Left hindlimb (tissue), 1 donor: Measurements from ENCODE around the gene MSMB.
A peak's percentile ranks its signal among the peaks of the same experiment; 100 is the strongest.

Experiments used
- DNase-seq: peaks from one replicate; pipeline ENCODE4 v3.0.0-alpha.2; 2018

The MSMB gene

DNA sequence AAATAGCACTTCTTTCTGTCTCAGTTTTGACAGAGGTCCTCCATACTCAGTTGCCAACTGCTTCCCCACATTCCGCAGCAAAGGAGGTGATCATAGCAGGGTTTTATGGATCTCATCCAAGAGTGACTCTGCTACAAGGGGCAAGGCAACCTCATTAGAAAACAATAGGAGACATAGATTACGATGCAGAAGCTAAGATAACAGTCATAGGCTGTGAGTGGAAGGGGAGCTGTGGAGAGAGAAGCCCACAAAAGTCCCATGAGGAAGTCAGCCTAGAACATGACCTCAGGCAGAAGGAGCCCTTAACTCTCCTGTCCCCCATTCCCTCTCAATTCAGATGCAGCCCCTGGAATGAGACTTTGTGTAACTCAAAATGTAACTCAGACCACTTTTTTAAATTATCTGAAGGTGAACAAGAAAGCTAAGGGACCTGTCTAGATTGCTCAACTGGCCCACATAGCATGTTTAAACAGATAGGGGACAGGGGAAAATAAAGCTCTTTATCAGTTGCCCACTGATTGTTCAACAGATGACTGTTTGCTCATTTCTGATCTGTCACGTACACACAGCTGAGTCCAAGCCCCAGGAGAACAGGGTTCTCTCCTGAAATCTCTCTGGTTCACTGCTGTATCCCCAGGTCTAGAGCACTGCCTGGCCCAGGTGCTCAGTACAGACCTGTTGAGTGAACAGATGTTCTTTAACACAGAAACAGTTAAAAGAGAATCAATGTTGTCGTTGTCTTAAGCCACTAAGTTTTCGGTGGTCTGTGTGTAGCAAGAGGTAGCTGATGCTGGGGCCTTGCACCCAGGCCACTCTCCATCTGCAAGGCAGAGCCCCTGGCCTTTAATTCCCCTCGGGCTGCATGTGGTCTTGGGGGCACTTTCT lies 14.2 kb downstream of the MSMB start:
- no peak for DNase-seq

DNA sequence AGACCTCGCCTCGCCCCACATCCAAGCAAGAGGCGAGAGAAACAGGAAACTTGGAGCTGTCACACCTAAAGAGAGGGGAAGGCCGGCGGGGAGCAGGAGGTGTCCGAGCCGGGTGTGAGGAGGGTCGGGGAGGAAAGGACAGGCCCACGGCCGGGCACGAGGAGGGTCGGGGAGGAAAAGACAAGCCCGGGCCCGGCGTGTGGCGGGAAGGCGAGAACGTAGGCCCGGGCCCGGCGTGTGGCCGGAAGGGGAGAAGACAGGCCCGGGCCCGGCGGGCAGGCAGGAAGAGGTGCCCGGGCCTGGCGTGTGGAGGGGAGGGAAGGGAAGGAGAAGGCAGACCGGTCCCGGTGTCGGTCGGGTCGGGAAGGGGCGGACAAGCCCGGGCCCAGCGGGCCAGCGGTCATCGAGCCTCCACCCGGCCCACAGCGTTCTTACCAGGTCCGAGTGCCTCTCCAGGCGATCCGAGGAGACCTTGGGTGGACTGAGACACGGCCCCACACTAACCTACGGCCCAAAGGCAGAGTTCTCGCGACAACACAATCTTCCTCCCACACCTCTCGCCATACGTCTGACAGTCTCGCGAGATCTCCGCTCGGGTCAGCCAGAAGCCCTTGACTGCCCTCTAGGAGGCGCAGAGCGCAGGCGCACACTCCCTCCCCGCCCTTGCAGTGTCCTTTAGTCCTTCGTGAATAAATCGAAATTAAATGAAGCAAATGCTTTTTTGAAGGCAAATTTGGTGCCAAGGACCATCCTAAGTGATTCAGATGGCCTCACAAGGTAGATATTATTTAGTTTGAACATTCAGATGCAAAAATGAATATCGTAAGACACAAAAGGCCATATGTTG lies 15.8 kb downstream of the MSMB start, which contains the start of gene NCOA4:
Gene NCOA4, minus strand, starts transcription at position 533 of the 847 bp plus-strand sequence. CDS start 13,943 bp downstream, outside the sequence.
- DNase-seq: peak; percentile 97

DNA sequence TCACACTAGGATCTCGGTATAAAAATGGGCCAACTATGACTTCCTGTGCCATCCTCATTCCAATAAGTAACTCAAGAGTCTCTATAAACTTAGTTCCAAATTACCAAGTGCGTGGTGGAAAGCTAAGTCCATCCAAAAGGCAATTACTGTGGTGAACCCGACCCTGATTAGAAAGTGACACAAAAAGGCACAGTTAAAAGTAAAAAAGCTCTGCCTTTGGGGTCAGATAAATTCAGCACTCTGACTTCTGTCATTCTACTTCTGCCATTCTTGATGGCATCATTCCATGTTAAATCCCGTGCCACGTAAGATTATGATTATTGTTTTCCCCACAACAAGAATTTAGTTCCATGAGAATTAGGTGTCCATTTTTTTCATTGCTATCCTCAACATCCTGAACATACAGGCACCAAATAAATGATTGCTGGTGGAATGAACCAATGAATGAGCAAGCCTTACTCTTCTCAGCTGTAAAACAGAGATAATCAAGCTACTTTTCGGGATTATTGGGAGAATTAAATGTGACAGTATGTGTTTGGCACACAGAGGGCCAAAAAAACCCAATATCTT lies 16.5 kb downstream of the MSMB start:
- no peak for DNase-seq

DNA sequence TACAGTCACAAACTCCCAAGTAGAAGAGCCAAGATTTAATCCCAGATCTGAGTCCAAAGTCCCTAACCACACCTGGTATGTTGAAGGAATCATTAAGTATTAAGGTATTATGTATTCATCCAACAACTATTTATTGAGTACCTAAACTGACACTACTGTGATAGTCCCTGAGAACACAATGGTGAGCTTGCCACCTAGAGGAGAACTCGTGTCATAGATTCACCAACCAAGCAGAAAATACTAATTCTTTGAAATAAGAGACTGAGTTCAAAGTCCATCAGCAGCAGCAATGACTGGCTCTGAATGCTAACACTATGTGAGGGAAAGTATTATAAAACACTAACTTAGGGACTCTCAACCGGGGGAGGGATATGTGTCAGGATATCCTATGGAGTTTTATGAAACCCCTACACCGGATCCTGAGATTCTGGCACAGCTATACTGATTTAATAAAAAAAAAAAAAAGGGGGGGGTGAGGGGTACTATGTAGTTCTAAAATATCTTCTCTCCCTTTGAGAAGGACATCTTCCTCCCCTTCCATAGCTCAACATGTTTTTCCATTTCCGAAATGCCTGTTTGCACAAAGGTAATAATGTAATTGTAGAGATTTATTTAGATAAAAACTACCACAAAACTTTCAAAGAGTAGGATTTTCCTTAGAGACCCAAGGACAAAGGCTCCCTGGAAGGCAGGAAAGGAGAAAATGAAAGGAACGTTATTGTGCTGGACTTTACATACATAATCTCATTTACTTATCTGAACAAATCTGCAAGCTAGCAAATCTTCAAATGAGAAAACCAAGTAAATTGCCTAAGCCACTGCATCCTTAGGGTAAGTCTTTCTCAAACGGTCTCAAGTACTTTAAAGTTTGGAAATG lies 17.2 kb downstream of the MSMB start:
- DNase-seq: no peak

GRCh38 chr10:46026106-46026505 lies 20.0 kb downstream of the MSMB start:
- DNase-seq: no peak

- no peak for DNase-seq
These were observed 20.7 kb downstream of the MSMB start for GRCh38 chr10:46025406-46025805.

DNA sequence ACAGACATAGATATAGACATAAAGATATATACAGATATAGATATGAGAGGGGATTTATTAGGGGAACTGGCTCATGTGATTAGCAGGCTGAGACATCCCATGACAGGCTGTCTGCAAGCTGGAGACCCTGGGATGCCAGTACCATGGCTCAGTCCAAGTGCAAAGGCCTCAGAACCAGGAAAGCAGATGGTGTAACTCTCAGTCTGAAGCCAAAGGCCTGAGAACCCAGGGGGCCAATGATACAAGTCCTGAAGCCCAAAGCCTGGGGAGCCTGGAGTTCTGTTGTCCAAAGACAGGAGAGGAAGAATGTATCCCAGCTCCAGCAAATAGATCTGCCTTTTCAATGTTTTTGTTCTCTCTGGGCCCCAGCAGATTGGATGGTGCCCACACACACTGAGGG lies 21.1 kb downstream of the MSMB start:
- no peak for DNase-seq

- DNase-seq: peak; percentile 87
These were observed 22.9 kb downstream of the MSMB start for GRCh38 chr10:46022978-46023702.

DNA sequence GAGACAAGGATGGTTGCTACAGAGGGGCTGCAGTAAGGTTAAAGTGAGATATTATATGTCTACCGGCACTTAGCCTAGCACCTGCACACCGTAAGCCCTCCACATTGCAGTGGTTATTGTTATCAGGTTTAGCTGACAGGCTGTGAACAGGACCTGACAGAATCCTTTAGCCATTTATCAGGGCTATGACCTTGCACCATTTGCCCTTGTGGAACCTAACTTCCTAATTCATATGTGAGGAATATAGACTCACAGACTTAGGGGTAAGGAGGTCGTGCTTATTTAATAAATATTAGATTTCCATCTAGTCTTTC lies 25.8 kb downstream of the MSMB start:
- DNase-seq: no peak

- no peak for DNase-seq
These were observed 26.3 kb downstream of the MSMB start for GRCh38 chr10:46019569-46020343.

DNA sequence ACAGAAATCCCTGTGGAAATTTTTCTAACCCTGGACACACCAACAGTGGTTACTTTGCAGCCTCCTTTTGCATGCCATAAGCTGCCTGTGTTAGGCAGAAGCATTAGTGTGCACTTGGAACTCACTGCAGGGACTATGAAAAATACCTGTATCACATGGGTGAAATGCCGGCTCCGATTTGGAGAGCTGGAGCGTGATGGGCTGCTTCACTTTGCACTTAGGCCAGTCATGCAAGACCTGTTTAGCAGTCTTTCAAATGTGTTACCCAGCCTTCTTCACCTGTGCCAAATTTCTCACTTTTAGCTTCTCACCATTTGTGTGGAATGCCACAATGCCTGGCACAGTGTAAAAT lies 26.9 kb downstream of the MSMB start:
- no peak for DNase-seq

GRCh38 chr10:46018453-46019176 lies 27.5 kb downstream of the MSMB start:
- DNase-seq: no peak

- no peak for DNase-seq
These were observed 28.3 kb downstream of the MSMB start for GRCh38 chr10:46017733-46018132.

DNA sequence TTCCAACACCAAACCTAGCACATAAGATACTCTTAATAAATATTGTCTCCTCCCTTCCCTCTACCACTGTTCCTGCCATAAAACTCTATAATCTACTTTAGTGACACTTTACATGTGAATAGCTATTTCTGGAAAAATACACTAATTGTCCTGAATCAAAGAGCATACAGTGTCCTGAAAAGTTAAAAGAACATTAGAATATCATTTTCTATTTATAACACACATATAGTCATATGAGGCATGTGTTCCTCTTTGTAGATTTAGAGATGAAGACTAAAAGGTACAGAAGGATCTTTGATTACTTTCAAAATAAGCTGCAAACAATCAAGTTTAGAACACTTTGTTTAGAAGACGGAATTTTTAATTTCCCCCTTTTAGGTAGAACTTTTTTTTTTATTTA lies 29.3 kb downstream of the MSMB start:
- DNase-seq: no peak

DNA sequence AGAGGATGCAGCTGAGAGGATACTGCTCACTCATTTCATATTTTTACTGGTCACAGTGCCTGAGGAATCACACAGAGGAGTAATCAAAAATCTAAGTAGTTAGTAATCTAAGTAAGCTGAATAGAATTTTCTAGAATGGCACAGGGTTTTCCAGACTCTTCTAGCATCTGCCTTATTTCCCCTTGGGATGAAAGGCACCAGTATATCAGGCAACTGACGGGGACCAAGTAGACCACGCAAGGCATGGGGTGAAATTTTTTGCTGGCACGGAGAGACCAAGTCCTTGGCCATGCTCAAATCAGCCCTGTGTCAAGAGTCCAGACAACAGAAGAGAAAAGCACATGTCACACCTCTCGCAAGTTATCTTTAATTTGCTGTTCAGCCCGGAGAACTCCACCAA lies 29.9 kb downstream of the MSMB start:
- no peak for DNase-seq

- DNase-seq: no peak
These were observed 31.2 kb downstream of the MSMB start for GRCh38 chr10:46014683-46015405.

- no peak for DNase-seq
These were observed 31.9 kb downstream of the MSMB start for GRCh38 chr10:46014206-46014605.

GRCh38 chr10:46012746-46013145 lies 33.3 kb downstream of the MSMB start:
- DNase-seq: no peak

- no peak for DNase-seq
These were observed 39.9 kb downstream of the MSMB start for GRCh38 chr10:46006219-46006618.

- DNase-seq: no peak
These were observed 40.7 kb downstream of the MSMB start for GRCh38 chr10:46005383-46005782.
